HEK293 (cell line): ENCODE results near the gene ZDHHC24.

Experiments
- CTCF ChIP-seq: fragments of 450-650 bp; formaldehyde crosslinking; IDR thresholded peaks from 2 replicates; pipeline ENCODE4 v1.5.1; 2016; ENCODE audit warnings: missing biosample characterization, missing genetic modification characterization
- MEIS1 ChIP-seq: sonication (generic); formaldehyde crosslinking; IDR thresholded peaks from 2 replicates; pipeline ENCODE4 v1.8.1; 2022; ENCODE audit warnings: missing genetic modification reagents, mild to moderate bottlenecking, borderline replicate concordance
- REST ChIP-seq: fragments of 450-650 bp; formaldehyde crosslinking; IDR thresholded peaks from 2 replicates; pipeline ENCODE4 v1.5.1; 2016; ENCODE audit warnings: missing biosample characterization, missing genetic modification characterization
- TCF7L2 ChIP-seq: IDR thresholded peaks from 2 replicates; pipeline ENCODE4 v1.6.1; 2011; ENCODE audit warnings: low read depth, mild to moderate bottlenecking, inconsistent platforms, low read length, moderate library complexity, borderline replicate concordance
- ZBTB21 ChIP-seq: fragments of 450-650 bp; formaldehyde crosslinking; IDR thresholded peaks from 2 replicates; pipeline ENCODE4 v1.5.1; 2017; ENCODE audit warnings: missing biosample characterization, missing genetic modification characterization
- ZNF18 ChIP-seq: fragments of 450-650 bp; formaldehyde crosslinking; IDR thresholded peaks from 2 replicates; pipeline ENCODE4 v1.5.1; 2016; ENCODE audit warnings: missing biosample characterization, missing genetic modification characterization
- ZNF221 ChIP-seq: fragments of 450-650 bp; formaldehyde crosslinking; IDR thresholded peaks from 2 replicates; pipeline ENCODE4 v1.5.1; 2017; ENCODE audit warnings: missing biosample characterization, missing genetic modification characterization, borderline replicate concordance
- ZNF274 ChIP-seq, 2 experiments: fragments of 200-500 bp in 1 of 2; fragments of 450-650 bp in 1 of 2; sonication (Bioruptor generic) in 1 of 2; formaldehyde crosslinking in 1 of 2; IDR thresholded peaks; 2 replicates each; pipeline versions ENCODE4 v1.5.1 to v1.6.1; 2014 to 2016; ENCODE audit warnings: borderline replicate concordance in 1 of 2, inconsistent platforms in 1 of 2, low read length in 1 of 2, missing biosample characterization in 1 of 2, missing genetic modification characterization in 1 of 2
- ZNF311 ChIP-seq: fragments of 450-650 bp; formaldehyde crosslinking; IDR thresholded peaks from 2 replicates; pipeline ENCODE4 v1.5.1; 2017; ENCODE audit warnings: missing biosample characterization, missing genetic modification characterization, borderline replicate concordance
- ZNF404 ChIP-seq: fragments of 450-650 bp; formaldehyde crosslinking; IDR thresholded peaks from 2 replicates; pipeline ENCODE4 v1.5.1; 2017; ENCODE audit warnings: missing biosample characterization, missing genetic modification characterization
- ZNF639 ChIP-seq: fragments of 450-650 bp; formaldehyde crosslinking; IDR thresholded peaks from 2 replicates; pipeline ENCODE4 v1.5.1; 2016; ENCODE audit warnings: missing biosample characterization, missing genetic modification characterization
- ZSCAN18 ChIP-seq: fragments of 450-650 bp; formaldehyde crosslinking; IDR thresholded peaks from 2 replicates; pipeline ENCODE4 v1.5.1; 2016; ENCODE audit warnings: missing biosample characterization, missing genetic modification characterization

- TF ChIP-seq CTCF (tag by site-specific recombination) (no peak), ZNF639 (tag by site-specific recombination) (no peak), TCF7L2 (no peak), MEIS1 (CRISPR knock-in tag) (no peak), ZNF311 (no peak), ZNF221 (tag by site-specific recombination) (no peak), REST (tag by site-specific recombination) (no peak), ZNF274 (IDR thresholded peaks at IDR 0.05; ENCODE audit: low read length) (no peak), ZNF274 (tag by site-specific recombination; IDR thresholded peaks at IDR 0.05; ENCODE audit: borderline replicate concordance) (no peak), ZNF404 (tag by site-specific recombination) (no peak), ZBTB21 (tag by site-specific recombination) (no peak), ZSCAN18 (tag by site-specific recombination) (no peak), ZNF18 (tag by site-specific recombination) (no peak)
These were observed 22.2 kb downstream of the ZDHHC24 start for GRCh38 chr11:66523611-66524010.
